HG03558 (cell line): ENCODE measurements around the gene SEC61A2.

Source experiments
- ATAC-seq: cut with Tn5 transposase; IDR thresholded peaks from one replicate; pipeline ENCODE4 v1.9.1; 2021; ENCODE audit warnings: moderate number of reproducible peaks; ENCODE audit not compliant: unreplicated experiment; ENCODE audit errors: extremely low read depth

Gene SEC61A2

GRCh38 chr10:12195281-12195602 is 65.8 kb downstream of the SEC61A2 start:
- peak; percentile 3 for ATAC-seq

GRCh38 chr10:12195603-12196506 is 66.4 kb downstream of the SEC61A2 start, which contains the start of the genes CDC123 and NUDT5:
Gene CDC123 (plus strand): TSS chr10:12196188. CDS start chr10:12196246, 58 bp downstream.
Gene NUDT5 (minus strand): TSS chr10:12195891. CDS start chr10:12186291, 9,600 bp downstream.
- peak; percentile 53 for ATAC-seq

GRCh38 chr10:12196531-12197211 is 67.2 kb downstream of the SEC61A2 start:
- ATAC-seq = no peak

- ATAC-seq = no peak
Measured at GRCh38 chr10:12198156-12198555, 68.7 kb downstream of the SEC61A2 start.

GRCh38 chr10:12200850-12201249 is 71.4 kb downstream of the SEC61A2 start:
- no peak for ATAC-seq

- no peak for ATAC-seq
Measured at GRCh38 chr10:12201543-12201942, 72.1 kb downstream of the SEC61A2 start.

GRCh38 chr10:12202226-12202625 is 72.7 kb downstream of the SEC61A2 start:
- no peak for ATAC-seq

GRCh38 chr10:12205082-12205481 is 75.6 kb downstream of the SEC61A2 start:
- ATAC-seq = no peak

- ATAC-seq = no peak
Measured at GRCh38 chr10:12207114-12207513, 77.6 kb downstream of the SEC61A2 start.

- no peak for ATAC-seq
Measured at GRCh38 chr10:12208460-12208859, 79.0 kb downstream of the SEC61A2 start.

- no peak for ATAC-seq
Measured at GRCh38 chr10:12212454-12212853, 83.0 kb downstream of the SEC61A2 start.

- no peak for ATAC-seq
Measured at GRCh38 chr10:12213621-12214020, 84.1 kb downstream of the SEC61A2 start.

GRCh38 chr10:12214093-12214492 is 84.6 kb downstream of the SEC61A2 start:
- ATAC-seq = no peak

GRCh38 chr10:12214763-12215218 is 85.3 kb downstream of the SEC61A2 start:
- ATAC-seq = no peak
